ENCODE results near the gene OR7G3. TPM values are rescaled to one million over a fixed set of nuclear protein-coding genes. Genes with fewer than 3 reads are reported as not detected.

OR7G3 gene
- total and polyA plus RNA-seq, 12 donors = not detected

DNA sequence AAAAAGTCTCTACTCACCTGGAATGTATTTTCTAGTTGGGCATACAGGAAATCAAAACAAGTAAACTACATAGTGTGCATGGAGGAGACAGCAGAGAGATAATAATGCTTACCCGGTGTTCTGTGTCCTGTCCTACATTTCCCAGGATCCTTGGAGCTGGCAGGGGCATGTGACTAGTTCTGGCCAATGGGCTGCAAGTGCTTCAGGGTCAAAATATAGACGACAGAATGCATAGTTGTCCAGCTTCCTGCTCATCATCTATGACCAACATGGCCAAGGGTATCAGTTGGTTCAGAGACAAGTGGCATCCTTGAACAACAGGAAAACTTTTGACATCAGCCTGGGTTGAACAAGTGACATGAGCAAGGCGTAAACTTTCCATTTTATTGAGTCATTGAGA, 21.9 kb upstream of the OR7G3 start:
- Histone ChIP-seq H3K4me3 (no peak overlapping the region), H3K27me3 (no peaks in the 10 kb centered on the region), H3K9me3 (replicated peaks in 1 of 3) (peaks cover 0 to 12% (median 3%) of the 10 kb centered on the region in 3 donors), H3K36me3 (replicated peaks in 1 of 2) (peaks cover 0 to 4% of the 10 kb centered on the region in 2 donors), H3K4me1 (replicated peaks in 1 of 2) (no peaks in the 10 kb centered on the region), H3K27ac (no peak overlapping the region)
- intact Hi-C loops (cut with DNase I) = loop anchor here in 1 of 2 donors (10.0 kb wide), 1 partner anchor 666 kb away; the partner anchor contains the start of gene FBXL12
- WGBS, 4 donors = 94 to 98% (median 95%) methylated on average over 3 of the region's 3 CpGs
- peak in 1 of 7 donors; percentile 10 for DNase-seq
- TF ChIP-seq POLR2A (IDR thresholded peaks at IDR 0.05) = no peak
- TF ChIP-seq, protein P1, sequence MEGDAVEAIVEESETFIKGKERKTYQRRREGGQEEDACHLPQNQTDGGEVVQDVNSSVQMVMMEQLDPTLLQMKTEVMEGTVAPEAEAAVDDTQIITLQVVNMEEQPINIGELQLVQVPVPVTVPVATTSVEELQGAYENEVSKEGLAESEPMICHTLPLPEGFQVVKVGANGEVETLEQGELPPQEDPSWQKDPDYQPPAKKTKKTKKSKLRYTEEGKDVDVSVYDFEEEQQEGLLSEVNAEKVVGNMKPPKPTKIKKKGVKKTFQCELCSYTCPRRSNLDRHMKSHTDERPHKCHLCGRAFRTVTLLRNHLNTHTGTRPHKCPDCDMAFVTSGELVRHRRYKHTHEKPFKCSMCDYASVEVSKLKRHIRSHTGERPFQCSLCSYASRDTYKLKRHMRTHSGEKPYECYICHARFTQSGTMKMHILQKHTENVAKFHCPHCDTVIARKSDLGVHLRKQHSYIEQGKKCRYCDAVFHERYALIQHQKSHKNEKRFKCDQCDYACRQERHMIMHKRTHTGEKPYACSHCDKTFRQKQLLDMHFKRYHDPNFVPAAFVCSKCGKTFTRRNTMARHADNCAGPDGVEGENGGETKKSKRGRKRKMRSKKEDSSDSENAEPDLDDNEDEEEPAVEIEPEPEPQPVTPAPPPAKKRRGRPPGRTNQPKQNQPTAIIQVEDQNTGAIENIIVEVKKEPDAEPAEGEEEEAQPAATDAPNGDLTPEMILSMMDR (IDR thresholded peaks at IDR 0.05) = no peak

DNA sequence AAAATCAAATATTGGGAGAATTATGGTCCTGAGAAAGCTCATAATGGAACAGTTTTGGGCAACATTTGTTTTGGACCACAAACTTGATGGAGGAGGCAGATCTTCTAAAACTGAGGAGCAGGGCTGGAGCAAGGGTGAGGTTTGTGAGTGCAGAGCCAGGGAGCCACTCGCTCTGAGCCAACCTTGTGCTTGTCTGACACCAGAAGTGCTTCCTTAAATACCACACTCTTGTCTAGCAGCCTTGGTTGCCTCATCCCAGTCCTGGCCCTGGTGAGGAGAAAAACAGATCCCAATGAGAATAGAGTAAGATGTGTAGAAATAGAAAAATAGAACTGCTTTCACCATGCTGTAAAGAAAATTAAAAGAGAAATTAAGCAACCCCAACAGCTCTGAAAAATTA, 20.1 kb upstream of the OR7G3 start:
- intact Hi-C loops (cut with DNase I) = loop anchor here in 1 of 2 donors (10.0 kb wide), 1 partner anchor 668 kb away; the partner anchor contains the start of gene FBXL12
- 91 to 100% (median 94%) methylated on average over 1 of the region's 1 CpG for WGBS, 4 donors

DNA sequence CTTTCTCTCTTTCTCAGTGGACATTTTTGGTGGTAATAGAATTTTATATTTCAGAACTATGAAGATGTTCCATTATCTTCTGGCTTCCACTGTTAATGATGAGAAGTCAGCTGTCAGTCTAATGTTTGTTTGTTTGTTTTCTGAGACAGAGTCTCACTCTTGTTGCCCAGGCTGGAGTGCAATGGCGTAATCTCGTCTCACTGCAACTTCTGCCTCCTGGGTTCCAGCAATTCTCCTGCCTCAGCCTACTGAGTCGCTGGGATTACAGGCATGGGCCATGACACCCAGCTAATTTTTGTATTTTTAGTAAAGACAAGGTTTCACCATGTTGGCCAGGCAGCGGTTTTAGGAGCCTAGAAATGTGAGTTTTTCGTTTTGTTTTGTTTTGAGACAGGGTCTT, 18.2 kb upstream of the OR7G3 start:
- intact Hi-C loops (cut with DNase I) = loop anchor here in 1 of 2 donors (10.0 kb wide), 1 partner anchor 670 kb away; the partner anchor contains the start of gene FBXL12
- no peaks in the 10 kb centered on the region for H3K27me3 ChIP-seq
- peaks cover 0 to 12% (median 0%) of the 10 kb centered on the region in 3 donors for H3K9me3 ChIP-seq (replicated peaks in 1 of 3)
- TF ChIP-seq POLR2A (IDR thresholded peaks at IDR 0.05) = no peak
- TF ChIP-seq, protein P1 (IDR thresholded peaks at IDR 0.05) = no peak
- H3K4me1 ChIP-seq (replicated peaks in 1 of 2) = peaks cover 0 to 17% of the 10 kb centered on the region in 2 donors
- H3K36me3 ChIP-seq (replicated peaks in 1 of 2) = peaks cover 0 to 4% of the 10 kb centered on the region in 2 donors
- no peak overlapping the region for H3K4me3 ChIP-seq
- no peak overlapping the region for H3K27ac ChIP-seq
- 97 to 100% (median 98%) methylated on average over 5 of the region's 5 CpGs for WGBS, 4 donors
- DNase-seq = no peak

More for the DNA sequence above, 20.1 kb upstream of the OR7G3 start:
- H3K4me3 ChIP-seq = no peak overlapping the region
- peaks cover 0 to 4% of the 10 kb centered on the region in 2 donors for H3K36me3 ChIP-seq (replicated peaks in 1 of 2)
- no peak for DNase-seq
- no peak overlapping the region for H3K27ac ChIP-seq
- TF ChIP-seq, protein P1 (IDR thresholded peaks at IDR 0.05) = no peak
- no peak for TF ChIP-seq POLR2A (IDR thresholded peaks at IDR 0.05)
- H3K27me3 ChIP-seq = no peaks in the 10 kb centered on the region
- peaks cover 0 to 4% of the 10 kb centered on the region in 2 donors for H3K4me1 ChIP-seq (replicated peaks in 1 of 2)
- peaks cover 0 to 12% (median 0%) of the 10 kb centered on the region in 3 donors for H3K9me3 ChIP-seq (replicated peaks in 1 of 3)

DNA sequence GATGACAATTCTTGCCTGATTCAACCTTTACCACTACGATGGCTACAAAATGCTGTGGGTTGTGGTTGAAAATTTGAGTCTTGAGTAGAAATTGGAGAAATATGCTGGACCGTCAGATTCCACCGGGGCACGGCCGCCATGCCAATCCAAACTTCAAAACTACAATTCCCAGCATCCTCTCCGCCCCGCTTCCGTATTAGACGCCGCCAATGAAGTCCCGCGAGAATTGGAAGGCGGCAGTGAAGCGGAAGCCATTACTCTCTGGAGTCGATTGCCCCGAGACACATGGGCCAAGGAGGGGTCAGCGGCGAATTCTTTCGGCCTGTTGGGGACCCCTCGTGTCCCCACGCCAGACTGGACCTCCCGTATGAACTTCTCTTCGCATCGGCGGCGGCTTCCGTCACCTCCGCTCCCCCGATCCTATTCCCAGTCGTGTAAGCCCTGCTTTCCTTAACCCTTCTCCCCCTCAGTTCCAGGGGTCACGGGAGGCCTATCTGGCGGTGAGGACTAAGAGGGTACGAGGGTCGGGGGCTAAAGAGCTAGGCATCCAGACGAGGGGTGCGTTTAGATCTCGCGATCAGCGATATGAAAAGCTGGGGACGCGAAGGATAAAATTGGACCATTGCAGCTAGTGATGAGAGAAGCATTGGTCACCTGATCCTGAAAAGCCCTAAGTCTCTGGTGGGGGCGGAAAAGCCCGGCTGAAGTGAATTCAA, 13.6 kb upstream of the OR7G3 start, which contains the start of gene ZNF317:
ZNF317 (plus strand) TSS at position 239 of the 716 bp plus-strand sequence. CDS start 15,620 bp downstream, outside the sequence.
- Histone ChIP-seq H3K4me1 (replicated peaks in 1 of 2) (peaks cover 0 to 22% of the 10 kb centered on the region in 2 donors), H3K4me3 (peak within 1 kb of the TSS; percentile 25 to 100 (median 84)), H3K9me3 (replicated peaks in 1 of 3) (peaks cover 0 to 10% (median 0%) of the 10 kb centered on the region in 3 donors), H3K27ac (peak within 1 kb of the TSS; percentile 71 to 92 (median 91)), H3K27me3 (no peaks in the 10 kb centered on the region), H3K36me3 (replicated peaks in 1 of 2) (no peaks in the 10 kb centered on the region)
- intact Hi-C loops (cut with DNase I) = loop anchor here in 1 of 2 donors (10.0 kb wide), 1 partner anchor 674 kb away; the partner anchor contains the start of gene FBXL12
- peak; percentile 92 to 98 (median 94) for DNase-seq
- WGBS, 4 donors = 0 to 1% (median 1%) methylated on average over 38 to 43 of the region's 43 CpGs
- TF ChIP-seq, protein P1 (IDR thresholded peaks at IDR 0.05) = no peak
- peak; percentile 10 to 68 for TF ChIP-seq POLR2A (IDR thresholded peaks at IDR 0.05)

Data from adrenal gland (tissue), 12 donors.